ENCODE measurements around the gene CCDC141.

CCDC141 gene

DNA sequence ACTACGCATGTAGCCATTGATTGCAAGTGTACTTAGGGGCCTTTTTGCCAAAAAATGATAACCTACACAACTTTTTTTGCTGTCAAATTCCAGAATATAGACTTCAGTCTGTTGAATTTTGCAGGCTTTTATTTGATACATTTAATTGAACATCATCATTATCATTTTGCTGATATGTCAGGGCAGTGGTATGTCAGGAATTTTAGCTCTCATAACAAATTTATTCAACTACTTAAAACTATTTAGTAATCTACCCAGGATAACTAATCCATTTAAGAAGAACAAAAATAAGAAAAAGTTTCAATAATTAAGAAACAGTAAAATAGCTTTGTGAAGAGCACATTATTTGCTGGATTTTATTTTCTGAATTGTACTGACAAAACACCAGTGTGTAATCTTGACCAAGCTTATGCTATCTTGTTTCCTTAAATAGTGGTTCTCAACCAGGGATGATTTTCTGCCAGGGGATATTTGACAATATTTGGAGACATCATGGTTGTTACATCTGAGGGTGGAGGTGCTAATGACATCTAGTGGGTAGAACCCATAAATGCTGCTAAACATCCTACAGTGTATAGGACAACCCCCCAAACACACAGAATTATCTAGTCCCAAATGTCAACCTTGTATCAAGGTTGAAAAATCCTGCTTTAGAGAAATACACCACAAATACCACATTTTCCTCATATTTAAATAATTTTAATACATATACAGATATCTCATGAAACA lies 230.6 kb downstream of the CCDC141 start:
- CTCF ChIA-PET = interaction anchor here (1.3 kb wide), 1 partner anchor 72 kb away, joined by 6 read pairs; no protein-coding TSS in a partner anchor
- TF ChIP-seq CTCF (IDR thresholded peaks at IDR 0.05; ENCODE audit: insufficient read depth, low read length, missing control alignments) = no peak
- POLR2A ChIA-PET = no interaction called here
- H3K4me3 ChIP-seq (ENCODE audit: low read depth, low read length) = no peak overlapping the region
- DNase-seq (ENCODE audit: low read depth, low spot score) = no peak

DNA sequence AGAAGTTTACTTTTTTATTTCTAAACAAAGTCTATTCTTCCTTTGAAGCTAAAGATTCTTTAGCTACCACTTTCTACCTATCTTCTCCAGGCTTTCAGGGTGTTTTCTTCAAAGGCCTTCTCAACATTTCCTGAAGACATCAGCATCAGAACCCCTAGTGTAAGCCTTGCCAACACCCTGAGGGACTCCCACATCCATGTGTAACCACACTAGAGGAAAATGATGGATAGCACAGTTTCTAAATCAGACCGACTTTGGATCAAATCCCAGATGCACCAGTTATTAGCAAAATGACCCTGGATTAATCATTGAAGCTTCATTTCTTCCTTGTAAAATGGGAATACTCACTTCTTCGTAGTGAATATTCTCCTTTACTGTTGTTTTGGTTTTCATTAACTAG lies 238.0 kb downstream of the CCDC141 start:
- no peak for TF ChIP-seq CTCF (IDR thresholded peaks at IDR 0.05; ENCODE audit: insufficient read depth, low read length, missing control alignments)
- ChIA-PET CTCF (interaction anchor here (1.0 to 1.5 kb wide), 2 partner anchors 16 to 79 kb away, joined by 3 to 5 read pairs; no protein-coding TSS in a partner anchor), POLR2A (no interaction called here)
- no peak for DNase-seq (ENCODE audit: low read depth, low spot score)
- no peak overlapping the region for H3K4me3 ChIP-seq (ENCODE audit: low read depth, low read length)

- TF ChIP-seq CTCF (IDR thresholded peaks at IDR 0.05; ENCODE audit: insufficient read depth, low read length, missing control alignments) = no peak
- CTCF ChIA-PET = interaction anchor here (1.0 kb wide), 1 partner anchor 80 kb away, joined by 3 read pairs; no protein-coding TSS in a partner anchor
- no peak overlapping the region for H3K4me3 ChIP-seq (ENCODE audit: low read depth, low read length)
- no peak for DNase-seq (ENCODE audit: low read depth, low spot score)
- POLR2A ChIA-PET = no interaction called here
Measured at GRCh38 chr2:178811045-178811444, 238.9 kb downstream of the CCDC141 start.

DNA sequence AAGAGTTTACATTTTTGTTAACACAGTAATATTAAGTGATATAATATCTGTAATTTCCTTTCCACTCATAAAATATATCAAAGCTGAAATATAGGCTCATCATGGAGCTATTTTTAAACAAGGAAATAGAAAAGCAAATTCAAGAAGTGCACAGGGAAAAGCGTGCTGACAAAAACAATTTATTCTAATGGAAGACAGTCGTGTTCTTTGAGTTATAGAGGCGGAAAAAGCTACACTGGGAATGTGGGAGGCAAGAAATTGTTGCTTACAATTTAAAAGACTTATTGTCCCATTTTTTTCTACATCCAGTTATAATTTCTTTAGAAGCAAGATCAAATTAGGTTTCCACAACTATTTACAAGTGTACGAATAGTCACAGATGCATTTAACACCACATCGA lies 239.5 kb downstream of the CCDC141 start:
- ChIA-PET POLR2A (no interaction called here), CTCF (no interaction called here)
- H3K4me3 ChIP-seq (ENCODE audit: low read depth, low read length) = no peak overlapping the region
- no peak for DNase-seq (ENCODE audit: low read depth, low spot score)
- no peak for TF ChIP-seq CTCF (IDR thresholded peaks at IDR 0.05; ENCODE audit: insufficient read depth, low read length, missing control alignments)

DNA sequence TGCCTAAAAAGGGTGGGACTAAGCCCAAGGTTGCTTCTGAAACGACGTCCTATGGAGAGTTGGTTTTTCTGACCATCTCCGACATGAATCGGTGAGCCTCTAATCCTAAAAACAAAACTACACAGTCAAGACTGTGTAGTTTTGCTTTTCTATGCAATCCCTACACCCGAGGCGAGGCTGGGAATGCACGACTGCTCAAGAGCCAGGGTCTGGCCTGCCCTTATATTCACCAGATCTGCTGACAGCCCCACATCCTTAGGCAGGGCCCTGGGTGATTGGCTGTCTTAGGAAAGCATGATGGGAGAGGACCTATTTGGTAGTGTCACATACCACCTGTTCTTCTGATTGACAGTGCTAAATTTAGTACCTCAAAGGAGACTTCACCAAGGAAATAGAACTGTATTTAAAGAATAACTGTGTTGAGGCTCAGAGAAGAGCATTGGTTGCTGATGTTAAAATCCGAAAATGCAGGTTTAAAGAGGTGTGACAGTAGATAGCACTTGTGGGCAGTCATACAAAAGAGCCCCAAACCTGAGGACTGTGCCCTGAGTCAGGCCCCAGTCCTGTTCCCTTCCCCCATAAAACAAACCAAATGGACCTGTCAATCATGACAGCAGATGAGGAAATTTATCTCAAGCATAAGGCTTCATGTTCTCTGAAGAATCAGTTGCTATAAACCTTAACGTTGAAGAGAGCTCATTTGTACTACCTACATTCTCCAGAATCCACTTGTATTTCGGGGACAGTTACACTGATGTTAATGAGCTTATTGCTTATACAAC lies 242.5 kb downstream of the CCDC141 start, which contains the start of gene TTN:
TTN (minus strand) TSS at position 197 of the 782 bp plus-strand sequence. CDS start 2,781 bp downstream, outside the sequence.
- H3K4me3 ChIP-seq (ENCODE audit: low read depth, low read length) = no peak within 1 kb of the TSS
- ChIA-PET POLR2A (no interaction called here), CTCF (interaction anchor here (2.5 kb wide), 1 partner anchor 12 kb away, joined by 10 read pairs; no protein-coding TSS in a partner anchor)
- no peak for DNase-seq (ENCODE audit: low read depth, low spot score)
- no peak for TF ChIP-seq CTCF (IDR thresholded peaks at IDR 0.05; ENCODE audit: insufficient read depth, low read length, missing control alignments)

DNA sequence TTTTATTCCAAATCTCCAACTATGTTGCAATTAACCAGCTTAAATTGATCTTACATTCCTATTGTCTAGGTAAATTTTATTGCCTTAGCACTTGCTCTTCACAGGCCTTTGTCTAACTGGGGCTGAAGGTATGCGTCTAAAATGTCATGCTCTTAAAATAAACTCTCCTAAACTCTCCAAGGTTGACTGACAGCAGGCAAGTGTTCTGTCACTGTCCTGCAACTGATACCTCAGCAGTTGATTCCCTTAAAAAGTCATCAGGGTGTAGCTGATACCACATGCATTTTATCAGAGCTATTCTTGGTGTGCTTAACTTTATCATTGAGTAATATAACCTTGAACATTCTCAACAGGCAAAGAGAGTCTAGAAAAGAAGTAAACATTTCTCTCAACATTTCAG lies 243.4 kb downstream of the CCDC141 start:
- ChIA-PET POLR2A (no interaction called here), CTCF (interaction anchor here (1.0 to 2.5 kb wide), 2 partner anchors 11 to 22 kb away, joined by 3 to 10 read pairs; no protein-coding TSS in a partner anchor)
- no peak for DNase-seq (ENCODE audit: low read depth, low spot score)
- TF ChIP-seq CTCF (IDR thresholded peaks at IDR 0.05; ENCODE audit: insufficient read depth, low read length, missing control alignments) = no peak
- no peak overlapping the region for H3K4me3 ChIP-seq (ENCODE audit: low read depth, low read length)
